ENCODE measurements around the gene OR1F1. TPM values are rescaled to one million over a fixed set of nuclear protein-coding genes. Genes with fewer than 3 reads are reported as not detected.
"Not testable (repeated sequence)": the region's sequence is repeated elsewhere in the genome, so short reads cannot be mapped to it uniquely, and the experiment has no call there.

OR1F1 gene
- total RNA-seq, 1 donor from 2014 or later = not detected

- no peak for DNase-seq (ENCODE audit: low spot score)
- Mint-ChIP-seq H3K4me1 (peaks cover 6% of the 10 kb centered on the region), H3K36me3 (no peaks in the 10 kb centered on the region), H3K4me3 (no peak overlapping the region), H3K27me3 (ENCODE audit: insufficient read depth, low read depth) (peaks cover 27% of the 10 kb centered on the region), H3K9me3 (peaks cover 10% of the 10 kb centered on the region), H3K27ac (no peak overlapping the region)
- Histone ChIP-seq H2AFZ (replicated peaks) (no peak overlapping the region), H3K27me3 (peaks cover 70% of the 10 kb centered on the region), H3K4me3 (no peak overlapping the region), H3K9ac (no peak overlapping the region), H3K36me3 (no peaks in the 10 kb centered on the region), H3K4me2 (no peak overlapping the region), H3K27ac (no peak overlapping the region), H3F3A (ENCODE audit: low read depth) (peaks cover 1% of the 10 kb centered on the region), H3K4me1 (no peaks in the 10 kb centered on the region), H3K9me3 (ENCODE audit: low read depth) (no peaks in the 10 kb centered on the region), H3K79me2 (ENCODE audit: low read depth) (no peaks in the 10 kb centered on the region), H4K20me1 (ENCODE audit: low read depth) (peaks cover 1% of the 10 kb centered on the region)
- TF ChIP-seq EZH2 (IDR thresholded peaks at IDR 0.05) (no peak), EZH2phosphoT487 (IDR thresholded peaks at IDR 0.05) (no peak), CTCF (IDR thresholded peaks at IDR 0.05) (no peak)
These were observed 8.0 kb downstream of the OR1F1 start for GRCh38 chr16:3195975-3196374.

- not testable (repeated sequence) for H3K4me1 ChIP-seq; H3K4me2 ChIP-seq; H3K79me2 ChIP-seq (ENCODE audit: low read depth); H3K4me1 Mint-ChIP-seq; H4K20me1 ChIP-seq (ENCODE audit: low read depth); H3K27ac Mint-ChIP-seq; H3K27ac ChIP-seq; H3K4me3 Mint-ChIP-seq; H3F3A ChIP-seq (ENCODE audit: low read depth); H2AFZ ChIP-seq (replicated peaks); H3K9ac ChIP-seq; H3K36me3 ChIP-seq; DNase-seq (ENCODE audit: low spot score); H3K4me3 ChIP-seq; H3K9me3 ChIP-seq (ENCODE audit: low read depth); H3K36me3 Mint-ChIP-seq; H3K9me3 Mint-ChIP-seq
- peaks cover 60% of the 10 kb centered on the region for H3K27me3 ChIP-seq
- peaks cover 18% of the 10 kb centered on the region for H3K27me3 Mint-ChIP-seq (ENCODE audit: insufficient read depth, low read depth)
These were observed 9.8 kb downstream of the OR1F1 start for GRCh38 chr16:3197694-3198333.

- DNase-seq (ENCODE audit: low spot score) = no peak
These were observed 10.5 kb downstream of the OR1F1 start for GRCh38 chr16:3198334-3199072.

More at GRCh38 chr16:3198334-3199072, 10.5 kb downstream of the OR1F1 start:
- Histone ChIP-seq H3K4me3 (no peak overlapping the region), H4K20me1 (ENCODE audit: low read depth) (no peaks in the 10 kb centered on the region), H2AFZ (replicated peaks) (no peak overlapping the region), H3F3A (ENCODE audit: low read depth) (no peaks in the 10 kb centered on the region), H3K27ac (no peak overlapping the region), H3K9ac (no peak overlapping the region), H3K4me2 (no peak overlapping the region), H3K27me3 (peaks cover 53% of the 10 kb centered on the region), H3K4me1 (no peaks in the 10 kb centered on the region), H3K36me3 (no peaks in the 10 kb centered on the region), H3K9me3 (ENCODE audit: low read depth) (no peaks in the 10 kb centered on the region), H3K79me2 (ENCODE audit: low read depth) (no peaks in the 10 kb centered on the region)
- Mint-ChIP-seq H3K36me3 (no peaks in the 10 kb centered on the region), H3K27me3 (ENCODE audit: insufficient read depth, low read depth) (peaks cover 18% of the 10 kb centered on the region), H3K4me1 (no peaks in the 10 kb centered on the region), H3K27ac (no peak overlapping the region), H3K4me3 (no peak overlapping the region), H3K9me3 (peaks cover 4% of the 10 kb centered on the region)
- TF ChIP-seq EZH2phosphoT487 (IDR thresholded peaks at IDR 0.05) (no peak), CTCF (IDR thresholded peaks at IDR 0.05) (no peak), EZH2 (IDR thresholded peaks at IDR 0.05) (no peak)
